ENCODE results near the gene MARCKS. TPM values are rescaled to one million over a fixed set of nuclear protein-coding genes. Genes with fewer than 3 reads are reported as not detected.

Gene MARCKS
- polyA plus RNA-seq, 1 experiment, result 127 TPM

DNA sequence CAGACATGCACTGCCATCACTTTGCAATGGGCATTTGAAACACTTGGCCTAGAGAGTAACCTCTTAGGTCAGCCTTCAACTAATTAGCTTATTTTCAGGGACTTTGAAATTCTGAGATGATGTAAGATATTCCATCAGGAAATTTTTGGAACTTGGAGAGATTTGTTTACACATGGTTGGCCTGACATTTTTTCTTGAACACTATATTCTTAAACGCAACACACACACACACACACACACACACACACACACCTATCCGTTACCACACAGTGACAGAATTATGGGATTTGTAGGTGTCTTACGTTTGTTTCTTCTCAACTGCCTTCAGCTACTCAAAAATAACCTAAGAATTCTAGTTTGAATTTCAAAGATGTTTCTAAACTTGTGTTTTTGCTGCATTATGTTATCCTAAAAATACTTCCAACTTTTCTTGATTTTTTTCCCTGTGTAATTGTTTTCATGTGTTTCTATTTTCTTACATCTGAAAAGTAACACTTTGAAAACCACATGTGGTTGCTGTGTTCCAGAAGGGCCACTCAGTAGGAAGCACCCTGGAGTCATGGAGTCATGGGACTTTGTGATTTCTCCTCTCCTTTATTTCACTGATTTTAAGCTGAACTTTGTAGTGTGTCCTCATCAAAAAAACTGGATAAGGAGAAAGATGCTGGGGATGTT lies 31.9 kb downstream of the MARCKS start:
- Histone ChIP-seq H3K4me3 (ENCODE audit: low read depth, low read length) (no peak overlapping the region), H3K27ac (ENCODE audit: low read depth, low read length) (no peak overlapping the region), H3K27me3 (ENCODE audit: control insufficient read depth, insufficient read depth, low read length) (no peaks in the 10 kb centered on the region), H3K9me3 (ENCODE audit: control insufficient read depth, insufficient read depth, low read length) (no peaks in the 10 kb centered on the region)
- ChIA-PET CTCF (interaction anchor here (0.7 to 2.9 kb wide), 4 partner anchors 10 to 34 kb away, joined by 3 to 13 read pairs (median 4); no protein-coding TSS in a partner anchor), POLR2A (no interaction called here)
- TF ChIP-seq, protein P1, sequence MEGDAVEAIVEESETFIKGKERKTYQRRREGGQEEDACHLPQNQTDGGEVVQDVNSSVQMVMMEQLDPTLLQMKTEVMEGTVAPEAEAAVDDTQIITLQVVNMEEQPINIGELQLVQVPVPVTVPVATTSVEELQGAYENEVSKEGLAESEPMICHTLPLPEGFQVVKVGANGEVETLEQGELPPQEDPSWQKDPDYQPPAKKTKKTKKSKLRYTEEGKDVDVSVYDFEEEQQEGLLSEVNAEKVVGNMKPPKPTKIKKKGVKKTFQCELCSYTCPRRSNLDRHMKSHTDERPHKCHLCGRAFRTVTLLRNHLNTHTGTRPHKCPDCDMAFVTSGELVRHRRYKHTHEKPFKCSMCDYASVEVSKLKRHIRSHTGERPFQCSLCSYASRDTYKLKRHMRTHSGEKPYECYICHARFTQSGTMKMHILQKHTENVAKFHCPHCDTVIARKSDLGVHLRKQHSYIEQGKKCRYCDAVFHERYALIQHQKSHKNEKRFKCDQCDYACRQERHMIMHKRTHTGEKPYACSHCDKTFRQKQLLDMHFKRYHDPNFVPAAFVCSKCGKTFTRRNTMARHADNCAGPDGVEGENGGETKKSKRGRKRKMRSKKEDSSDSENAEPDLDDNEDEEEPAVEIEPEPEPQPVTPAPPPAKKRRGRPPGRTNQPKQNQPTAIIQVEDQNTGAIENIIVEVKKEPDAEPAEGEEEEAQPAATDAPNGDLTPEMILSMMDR (IDR thresholded peaks at IDR 0.05; ENCODE audit: low read depth, low read length), result no peak
- DNase-seq (ENCODE audit: low read depth, low spot score), result no peak

DNA sequence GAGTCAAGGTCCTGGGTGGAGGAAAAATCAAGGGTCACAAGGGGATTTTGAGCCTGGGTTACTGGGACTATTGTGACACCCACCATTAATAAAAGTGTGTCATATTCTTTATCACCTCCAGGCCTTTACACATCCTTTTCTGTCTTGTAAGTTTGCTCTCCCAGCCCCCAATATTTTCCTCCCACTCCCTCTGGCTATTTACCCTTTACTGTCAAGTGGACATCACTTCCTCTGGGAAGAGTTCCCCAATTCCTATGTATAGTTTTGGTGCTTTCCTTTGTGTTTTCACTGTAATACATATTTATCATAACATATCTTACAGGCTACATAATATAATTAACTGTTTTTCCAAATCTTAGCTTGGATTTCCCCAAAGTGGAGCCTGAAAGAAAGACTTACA lies 36.3 kb downstream of the MARCKS start:
- H3K27ac ChIP-seq (ENCODE audit: low read depth, low read length), result peak overlapping the region; percentile 34
- CTCF ChIA-PET, result no interaction called here
- H3K4me3 ChIP-seq (ENCODE audit: low read depth, low read length), result no peak overlapping the region
- no peak for DNase-seq (ENCODE audit: low read depth, low spot score)
- H3K9me3 ChIP-seq (ENCODE audit: control insufficient read depth, insufficient read depth, low read length), result peaks cover 5% of the 10 kb centered on the region; the same call in 1 of the 2 replicates
- TF ChIP-seq, protein P1 (IDR thresholded peaks at IDR 0.05; ENCODE audit: low read depth, low read length), result no peak
- H3K27me3 ChIP-seq (ENCODE audit: control insufficient read depth, insufficient read depth, low read length), result no peaks in the 10 kb centered on the region
- POLR2A ChIA-PET, result no interaction called here

DNA sequence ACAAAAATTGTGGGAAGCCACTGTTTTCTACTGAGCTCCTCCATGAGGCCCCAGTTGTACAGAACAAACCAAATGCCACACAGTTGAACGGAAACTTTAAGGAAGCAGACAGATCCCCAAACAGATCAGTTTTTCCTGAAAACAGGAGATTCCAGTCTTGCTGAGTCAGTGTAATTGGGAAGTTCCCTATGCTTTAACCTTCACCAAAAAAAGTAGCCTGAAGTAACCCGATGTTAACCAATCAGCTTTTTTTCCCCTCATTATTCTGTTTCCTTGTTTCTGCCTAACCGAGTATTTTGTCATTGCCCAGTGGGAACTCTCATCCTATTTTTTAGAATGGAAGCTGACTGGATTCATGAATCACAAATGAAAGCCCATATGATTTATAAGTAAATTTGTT lies 36.7 kb downstream of the MARCKS start:
- CTCF ChIA-PET, result no interaction called here
- peak overlapping the region; percentile 34 for H3K27ac ChIP-seq (ENCODE audit: low read depth, low read length)
- TF ChIP-seq, protein P1 (IDR thresholded peaks at IDR 0.05; ENCODE audit: low read depth, low read length), result no peak
- no peak overlapping the region for H3K4me3 ChIP-seq (ENCODE audit: low read depth, low read length)
- DNase-seq (ENCODE audit: low read depth, low spot score), result no peak
- POLR2A ChIA-PET, result no interaction called here
- no peaks in the 10 kb centered on the region for H3K27me3 ChIP-seq (ENCODE audit: control insufficient read depth, insufficient read depth, low read length)
- H3K9me3 ChIP-seq (ENCODE audit: control insufficient read depth, insufficient read depth, low read length), result peaks cover 5% of the 10 kb centered on the region; the same call in 1 of the 2 replicates

DNA sequence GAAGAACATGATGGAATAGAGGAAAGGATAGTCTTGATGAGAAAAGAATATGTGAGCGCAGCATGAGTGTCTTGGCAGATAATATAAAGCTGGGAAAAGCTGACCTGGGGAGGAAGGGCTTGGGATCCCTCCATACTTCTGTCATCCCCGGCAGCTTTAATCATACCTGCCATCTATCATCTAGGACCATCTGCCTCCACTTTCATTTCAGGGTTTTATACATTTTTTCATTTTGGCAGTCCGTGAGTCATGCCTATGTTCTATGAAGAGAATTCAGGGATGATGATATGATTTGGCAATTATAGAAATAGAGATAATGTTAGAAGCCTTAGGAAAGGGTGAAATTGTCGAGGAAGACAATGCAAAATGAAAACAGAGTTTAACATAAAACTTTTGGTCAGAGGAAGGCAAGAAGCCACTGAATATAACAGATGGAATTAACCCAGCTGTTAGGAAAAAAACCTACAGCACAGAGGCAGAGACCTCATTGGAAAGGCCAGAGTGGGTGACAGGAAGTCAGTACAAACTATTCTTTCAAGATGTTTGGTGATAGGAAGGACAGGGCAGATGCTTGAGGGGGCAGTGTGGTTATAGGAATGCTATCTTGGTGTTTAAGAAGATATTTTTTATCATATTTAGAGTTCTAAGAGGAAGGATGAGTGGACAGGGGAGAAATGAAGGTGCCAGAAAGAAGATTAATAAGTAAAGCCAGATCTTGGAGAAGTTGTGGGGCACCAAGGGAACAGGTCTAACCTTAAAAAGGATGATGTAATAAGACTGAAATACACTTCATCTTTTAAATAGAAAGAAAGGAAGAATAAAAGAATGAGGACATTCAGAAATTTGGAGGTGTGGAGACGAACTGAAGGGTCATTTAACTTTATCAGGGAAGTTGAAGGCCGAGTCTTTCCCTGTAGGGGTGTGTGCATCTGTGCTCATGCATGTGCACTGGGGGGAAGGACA lies 37.8 kb downstream of the MARCKS start:
- no peak for DNase-seq (ENCODE audit: low read depth, low spot score)
- Histone ChIP-seq H3K27me3 (ENCODE audit: control insufficient read depth, insufficient read depth, low read length) (no peaks in the 10 kb centered on the region), H3K4me3 (ENCODE audit: low read depth, low read length) (no peak overlapping the region), H3K9me3 (ENCODE audit: control insufficient read depth, insufficient read depth, low read length) (peaks cover 5% of the 10 kb centered on the region; the same call in 1 of the 2 replicates), H3K27ac (ENCODE audit: low read depth, low read length) (no peak overlapping the region)
- POLR2A ChIA-PET, result no interaction called here
- CTCF ChIA-PET, result no interaction called here
- TF ChIP-seq, protein P1 (IDR thresholded peaks at IDR 0.05; ENCODE audit: low read depth, low read length), result no peak

DNA sequence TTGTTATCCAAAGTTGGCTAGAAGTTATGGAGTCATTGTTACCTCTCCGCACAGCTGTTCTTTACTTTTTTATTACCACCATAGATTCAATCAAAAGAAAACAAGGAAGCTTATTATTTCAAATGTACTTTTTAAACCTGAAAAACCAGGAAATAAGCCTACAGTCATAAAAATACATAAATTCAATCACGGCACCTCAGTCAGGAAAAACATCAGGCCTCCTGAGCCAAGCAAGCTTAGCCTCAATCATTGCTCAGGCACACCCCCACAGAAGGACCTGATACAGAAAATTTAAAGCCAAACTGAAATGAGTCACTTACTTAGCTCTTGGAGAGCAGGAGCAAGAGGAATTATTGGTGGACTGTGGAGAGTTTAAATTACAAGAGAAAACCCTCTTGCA lies 44.3 kb downstream of the MARCKS start:
- H3K27me3 ChIP-seq (ENCODE audit: control insufficient read depth, insufficient read depth, low read length), result no peaks in the 10 kb centered on the region

More for the DNA sequence above, 44.3 kb downstream of the MARCKS start:
- CTCF ChIA-PET, result interaction anchor here (1.2 kb wide), 1 partner anchor 22 kb away, joined by 4 read pairs; no protein-coding TSS in a partner anchor
- POLR2A ChIA-PET, result no interaction called here
- peaks cover 7% of the 10 kb centered on the region for H3K9me3 ChIP-seq (ENCODE audit: control insufficient read depth, insufficient read depth, low read length)
- no peak overlapping the region for H3K4me3 ChIP-seq (ENCODE audit: low read depth, low read length)
- no peak overlapping the region for H3K27ac ChIP-seq (ENCODE audit: low read depth, low read length)
- DNase-seq (ENCODE audit: low read depth, low spot score), result no peak
- TF ChIP-seq, protein P1 (IDR thresholded peaks at IDR 0.05; ENCODE audit: low read depth, low read length), result no peak
